GM21737 (cell line): ENCODE data around the gene IGSF9.
"Not testable (repeated sequence)": the region's sequence is repeated elsewhere in the genome, so short reads cannot be mapped to it uniquely, and the experiment has no call there.

ENCODE experiments used
- ATAC-seq: cut with Tn5 transposase; IDR thresholded peaks from one replicate; pipeline ENCODE4 v1.9.1; 2021; ENCODE audit warnings: mild to moderate bottlenecking, moderate library complexity; ENCODE audit not compliant: unreplicated experiment

Gene IGSF9

DNA sequence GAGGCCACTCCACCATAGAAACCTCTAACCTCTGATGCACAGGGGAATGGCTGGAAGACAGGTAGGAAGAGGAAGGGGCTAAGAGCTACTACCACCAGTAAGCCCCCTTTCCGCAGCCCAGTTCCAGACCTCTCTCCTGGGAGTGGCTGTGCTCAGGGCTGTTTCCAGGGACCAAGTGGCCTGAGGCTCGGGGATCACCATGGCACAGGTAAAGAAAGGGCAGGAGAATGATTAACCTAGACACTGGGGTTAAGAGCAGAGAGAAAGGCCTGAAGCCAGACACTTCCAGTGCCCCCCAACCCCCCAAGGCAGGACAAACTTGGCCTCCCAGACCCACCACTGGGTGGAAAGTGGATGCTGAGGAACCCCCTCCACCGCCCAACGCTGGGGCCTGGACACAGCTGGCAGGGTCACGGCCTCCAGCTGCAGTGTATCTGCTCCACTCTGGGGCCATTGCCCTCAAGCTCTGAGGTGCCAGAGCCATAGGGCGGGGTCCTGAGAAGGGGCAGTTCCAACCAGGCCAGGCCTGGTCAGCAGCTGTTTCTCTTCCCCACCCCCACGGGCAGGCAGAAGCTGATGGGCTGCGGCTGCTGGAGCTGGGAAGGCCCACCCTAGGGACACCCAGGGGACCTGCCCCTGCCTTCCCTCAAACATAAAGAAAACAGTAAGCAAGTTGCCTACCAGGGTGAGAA, 22.8 kb downstream of the IGSF9 start:
- no peak for ATAC-seq

DNA sequence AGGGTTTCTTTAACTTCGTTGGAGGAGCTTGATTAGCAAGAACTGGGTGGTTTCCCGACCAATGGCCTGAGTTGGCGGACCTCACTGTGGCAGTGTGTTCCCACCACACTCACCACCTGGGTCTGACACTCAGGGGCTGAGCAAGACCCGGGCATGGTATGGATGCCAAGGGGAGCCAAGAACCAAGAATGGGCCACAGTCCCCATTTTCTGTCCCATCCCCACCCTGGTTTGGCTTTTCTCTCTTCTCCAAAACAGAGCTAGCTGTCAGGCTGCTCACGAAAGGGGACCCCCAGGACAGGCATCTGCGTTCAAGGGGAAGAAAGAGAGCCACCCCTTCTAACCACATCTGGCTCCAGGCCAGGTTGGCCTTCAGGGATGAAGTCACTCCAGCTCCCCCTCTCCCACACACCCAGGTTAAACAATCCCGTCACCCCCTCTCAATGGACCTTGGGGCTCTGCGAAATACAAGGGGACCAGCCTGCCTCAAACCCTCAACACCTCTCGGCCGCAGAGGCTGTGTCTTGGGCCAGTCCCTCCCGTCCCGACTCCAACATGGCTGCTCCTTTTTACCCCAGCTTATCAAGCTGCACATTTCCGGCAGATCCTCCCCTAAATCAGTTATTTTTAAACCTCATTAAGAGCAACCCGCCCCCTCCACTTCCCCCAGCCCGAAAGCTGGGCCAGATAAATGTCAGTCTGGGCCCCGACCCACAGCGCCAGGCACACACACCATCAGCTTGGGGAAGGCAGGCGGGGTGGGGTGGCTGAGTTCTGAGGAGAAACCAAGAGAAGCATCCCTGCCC, 23.5 kb downstream of the IGSF9 start:
- ATAC-seq, result no peak

DNA sequence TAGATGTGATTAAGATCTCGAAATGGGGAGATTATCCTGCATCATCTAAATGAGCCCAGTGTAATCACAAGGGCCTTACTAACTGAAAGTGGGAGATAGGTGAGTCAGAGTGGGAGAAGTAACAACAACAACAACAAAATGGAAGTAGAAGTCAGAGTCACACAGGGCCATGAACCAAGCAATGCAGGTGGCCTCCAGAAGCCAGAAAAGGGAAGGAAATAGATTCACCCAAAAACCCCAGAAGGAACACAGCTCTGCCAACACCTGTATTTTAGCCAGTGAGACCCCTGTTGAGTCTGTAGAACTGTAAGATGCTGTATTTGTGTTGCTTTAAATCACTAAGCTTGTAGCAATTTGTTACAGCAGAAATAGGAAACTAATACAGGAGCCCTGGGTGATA, 24.2 kb downstream of the IGSF9 start:
- peak; percentile 19 for ATAC-seq

DNA sequence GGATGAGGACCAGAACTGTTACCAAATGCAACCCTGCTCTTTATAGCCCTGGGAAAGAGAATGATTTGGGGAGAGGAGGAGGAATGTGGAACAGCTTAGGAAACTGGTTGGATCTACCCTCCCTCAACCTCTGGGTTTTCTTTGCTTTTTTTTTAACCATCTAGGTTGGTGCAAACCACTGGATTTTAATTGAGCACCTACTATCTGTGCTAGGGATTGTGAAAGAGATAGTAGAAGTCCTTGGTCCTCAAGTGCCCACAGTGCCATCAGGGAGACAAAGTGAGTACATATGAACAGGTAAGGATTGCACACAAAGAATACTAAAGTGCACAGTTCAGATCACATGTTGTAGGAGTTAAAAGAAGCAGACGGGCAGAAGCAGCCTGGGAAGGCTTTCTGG, 24.8 kb downstream of the IGSF9 start:
- no peak for ATAC-seq

DNA sequence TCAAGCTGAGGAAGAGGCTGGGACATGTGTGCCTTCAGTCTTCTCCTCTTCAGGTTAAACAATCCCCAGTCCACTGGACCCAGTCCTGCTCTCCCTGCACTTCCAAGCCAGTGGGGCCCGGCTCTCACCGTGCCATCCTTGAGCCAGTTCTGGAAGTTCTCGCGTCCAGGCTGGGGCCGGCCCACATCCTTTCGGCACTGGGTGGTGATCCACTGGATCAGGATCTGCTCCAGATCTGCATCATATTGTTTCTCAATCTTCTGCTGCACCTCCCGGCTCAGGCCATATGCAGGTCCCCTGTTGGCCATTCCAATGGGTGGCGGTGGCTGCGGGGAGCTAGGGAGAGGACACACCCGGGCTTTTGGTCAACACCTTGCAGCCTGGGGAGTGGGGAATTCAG, 25.2 kb downstream of the IGSF9 start:
- ATAC-seq, result no peak

DNA sequence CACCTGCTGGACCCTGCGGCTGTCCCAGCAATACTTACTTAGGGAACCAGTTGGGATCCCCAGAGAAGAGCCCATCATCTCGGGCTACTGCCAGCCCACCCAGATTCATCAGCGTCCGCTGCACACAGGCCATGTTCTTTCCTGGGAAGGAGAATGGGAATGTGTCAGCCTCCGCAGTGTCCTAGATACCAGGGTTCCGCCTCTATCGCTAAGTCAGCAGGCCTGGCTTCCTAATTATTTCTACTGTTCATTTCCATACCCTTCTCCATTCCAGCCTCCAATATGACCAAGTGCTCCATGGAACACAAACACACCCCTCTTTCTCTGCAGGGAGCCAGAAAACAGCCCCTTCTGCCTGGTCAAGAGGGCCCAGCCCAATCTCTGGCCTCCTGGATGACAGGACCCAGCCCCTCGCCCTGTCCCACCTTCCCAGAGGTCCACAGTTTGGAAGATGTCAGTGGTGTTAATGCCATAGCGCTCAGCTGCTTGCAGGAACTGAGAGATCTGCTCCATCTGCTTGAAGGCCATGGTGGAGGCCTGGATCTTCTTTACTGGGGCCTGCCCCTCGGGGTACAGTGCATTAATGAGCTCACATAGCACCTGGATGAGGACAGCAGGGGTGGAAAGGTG, 26.1 kb downstream of the IGSF9 start:
- ATAC-seq, result no peak

DNA sequence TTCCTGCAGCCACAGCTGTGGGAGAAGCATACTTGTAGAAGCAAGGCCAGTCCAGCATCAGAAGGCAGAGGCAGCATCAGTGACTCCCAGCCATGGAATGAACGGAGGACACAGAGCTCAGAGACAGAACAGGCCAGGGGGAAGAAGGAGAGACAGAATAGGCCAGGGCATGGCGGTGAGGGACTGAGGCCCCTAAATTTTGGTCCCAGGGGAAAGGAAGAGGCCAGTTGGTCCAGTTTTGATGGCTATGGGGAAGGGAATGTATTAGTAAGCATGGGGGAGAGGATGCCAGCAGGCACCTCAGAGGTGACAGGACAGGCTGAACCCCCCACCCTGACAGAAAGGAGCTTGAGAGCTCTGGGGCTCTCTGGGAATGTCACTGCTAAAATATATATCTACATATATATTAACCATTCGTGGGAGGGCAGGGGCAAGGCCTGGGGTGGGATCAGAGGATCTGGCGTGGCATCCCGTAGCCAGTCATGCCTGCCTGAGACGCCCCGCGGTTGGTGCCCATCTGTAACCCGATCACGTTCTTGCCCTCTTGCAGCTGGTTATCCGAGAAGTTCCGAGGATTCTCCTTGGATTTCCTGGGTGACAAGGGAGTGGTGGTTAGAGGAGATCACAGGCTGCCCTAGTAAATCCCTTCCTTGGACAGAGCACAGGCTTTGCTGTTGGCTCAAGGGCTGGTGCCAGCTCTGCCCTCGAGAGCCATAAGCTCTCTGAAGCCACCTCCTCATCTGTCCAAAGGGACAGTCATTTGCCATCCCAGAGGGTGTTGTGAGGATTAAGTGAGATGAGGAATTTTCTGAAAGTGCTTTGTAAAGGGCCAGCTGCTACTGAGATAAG, 26.8 kb downstream of the IGSF9 start:
- no peak for ATAC-seq

DNA sequence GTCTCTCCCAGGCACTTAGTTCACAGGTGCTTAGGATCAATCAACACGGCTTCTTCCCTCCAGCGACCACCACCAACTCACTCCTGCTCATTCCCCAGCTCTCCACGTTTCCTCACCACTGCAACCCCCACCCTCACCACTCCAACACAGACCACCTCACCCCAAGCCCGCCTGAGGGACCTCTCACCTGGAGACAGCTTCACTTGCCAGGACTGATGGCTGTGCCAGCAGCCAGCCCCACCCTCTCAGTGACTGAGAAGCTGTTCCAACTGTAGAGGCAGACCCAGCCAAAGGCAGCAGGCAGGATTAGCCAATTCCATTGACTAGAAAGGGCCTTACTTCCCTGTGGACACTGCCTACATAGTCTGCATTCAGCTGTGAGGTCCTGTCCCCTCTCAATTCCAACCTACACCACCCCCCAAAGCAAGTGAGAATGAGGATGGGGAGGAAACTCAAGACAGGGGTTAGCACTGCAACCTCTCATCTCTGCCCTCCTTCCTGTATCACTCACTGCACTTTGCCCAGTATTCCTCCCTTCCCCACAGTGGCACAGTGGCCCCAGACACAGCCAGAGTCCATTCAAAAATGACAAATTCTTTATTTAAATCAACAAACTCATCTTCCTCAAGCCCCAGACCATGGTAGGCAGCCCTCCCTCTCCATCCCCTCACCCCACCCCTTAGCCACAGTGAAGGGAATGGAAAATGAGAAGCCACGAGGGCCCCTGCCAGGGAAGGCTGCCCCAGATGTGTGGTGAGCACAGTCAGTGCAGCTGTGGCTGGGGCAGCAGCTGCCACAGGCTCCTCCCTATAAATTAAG, 27.7 kb downstream of the IGSF9 start:
- ATAC-seq, result no peak

DNA sequence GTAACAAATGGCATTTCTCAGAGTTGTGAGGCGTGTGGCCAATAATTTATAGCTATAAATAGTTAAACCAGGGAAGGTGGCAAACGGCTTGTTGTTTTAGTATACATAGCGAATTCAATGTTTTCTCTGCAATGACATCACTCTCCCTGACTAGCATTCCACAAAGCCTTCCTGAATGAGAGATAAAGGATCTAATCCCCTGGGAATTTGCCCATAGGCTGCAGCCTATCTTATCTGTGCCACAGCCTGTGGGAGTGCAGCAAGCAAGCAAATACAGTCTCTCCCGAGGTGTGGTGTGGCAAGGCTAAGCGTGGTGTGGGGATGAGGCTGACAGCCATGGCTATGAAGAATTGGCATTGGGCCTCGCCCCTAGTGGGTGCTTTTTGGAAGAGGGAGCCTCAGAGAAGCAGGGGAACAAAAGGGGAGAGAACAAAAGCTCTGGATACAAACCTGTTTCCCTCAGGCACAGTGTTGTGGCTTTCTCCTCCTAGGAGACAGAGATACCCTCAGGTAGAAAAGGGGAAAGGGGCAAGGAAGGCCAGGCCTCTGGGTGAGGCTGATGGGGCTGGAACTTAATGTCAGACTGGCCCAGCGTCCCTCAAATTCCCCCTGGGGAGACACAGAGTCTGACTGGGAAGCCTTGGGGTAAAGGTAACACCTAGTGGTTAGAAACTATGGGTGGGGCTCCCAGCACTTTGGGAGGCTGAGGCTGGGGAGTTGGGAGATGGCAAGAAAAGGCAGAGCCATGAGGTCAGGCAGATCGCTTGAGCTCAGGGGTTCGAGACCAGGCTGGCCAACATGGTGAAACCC, 29.0 kb downstream of the IGSF9 start:
- ATAC-seq, result no peak

DNA sequence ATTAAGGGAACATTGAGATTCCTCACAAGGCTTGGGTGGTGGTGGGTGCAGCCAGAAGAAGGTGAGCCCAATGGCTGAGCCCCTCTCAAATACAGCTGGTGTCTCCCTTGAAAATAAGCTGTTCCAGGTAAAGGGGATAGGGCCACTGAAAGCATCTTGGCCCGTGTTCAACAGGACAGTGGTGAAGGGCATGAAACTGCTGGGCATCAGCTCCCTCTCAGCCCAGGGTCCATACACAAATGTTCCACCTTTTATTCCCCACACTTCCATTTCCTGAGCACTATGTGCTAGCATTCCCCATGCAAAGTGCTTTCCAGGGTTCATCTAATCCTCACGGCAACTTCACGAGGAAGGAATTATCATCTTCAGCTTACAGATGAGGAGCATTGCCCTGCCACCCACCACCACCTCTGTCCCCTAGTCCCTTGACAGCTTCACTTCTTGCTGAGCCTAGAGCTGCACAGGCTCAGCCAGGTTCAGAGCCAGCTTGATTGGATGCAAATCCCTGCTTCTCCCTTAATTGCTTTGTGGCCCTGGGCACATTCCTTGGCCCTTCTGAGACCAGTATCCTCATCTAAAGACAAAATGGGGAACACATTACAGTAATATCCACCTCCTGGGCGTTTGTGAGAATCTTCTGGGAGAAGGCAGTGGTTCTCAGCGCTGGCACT, 29.7 kb downstream of the IGSF9 start:
- no peak for ATAC-seq

DNA sequence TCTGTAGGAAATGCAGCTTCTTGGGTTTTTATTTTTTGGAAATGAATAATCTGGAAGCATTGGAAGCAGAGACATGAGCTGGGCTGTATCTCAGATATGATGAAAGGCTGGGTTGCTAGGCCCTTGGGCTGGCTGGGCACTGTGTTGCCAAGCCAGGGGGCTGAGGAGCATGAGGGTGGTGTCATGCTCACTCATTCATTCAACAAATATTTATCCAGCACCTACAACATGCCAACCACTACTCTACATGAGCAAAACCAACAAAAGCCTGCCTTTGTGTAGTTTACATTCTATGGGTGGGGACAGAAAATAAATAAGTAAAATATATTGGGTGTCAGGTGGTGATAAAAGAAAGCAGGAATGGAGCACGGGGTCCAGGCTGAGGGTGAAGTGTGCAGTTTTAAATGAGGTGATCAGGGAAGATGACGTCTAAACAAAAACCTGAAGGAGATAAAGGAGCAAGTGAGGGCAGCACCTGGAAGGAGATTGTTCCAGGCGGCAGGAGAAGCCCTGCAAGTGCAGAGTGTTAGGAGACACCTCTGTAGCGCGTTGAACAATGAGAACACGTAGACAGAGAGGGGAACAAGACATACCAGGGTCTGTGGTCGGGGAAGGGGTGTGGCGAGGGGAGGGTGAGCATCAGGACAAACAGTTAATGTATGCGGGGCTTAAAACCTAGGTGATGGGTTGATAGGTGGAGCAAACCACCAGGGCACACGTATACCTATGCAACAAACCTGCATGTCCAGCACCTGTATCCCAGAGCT, 31.0 kb downstream of the IGSF9 start:
- no peak for ATAC-seq

DNA sequence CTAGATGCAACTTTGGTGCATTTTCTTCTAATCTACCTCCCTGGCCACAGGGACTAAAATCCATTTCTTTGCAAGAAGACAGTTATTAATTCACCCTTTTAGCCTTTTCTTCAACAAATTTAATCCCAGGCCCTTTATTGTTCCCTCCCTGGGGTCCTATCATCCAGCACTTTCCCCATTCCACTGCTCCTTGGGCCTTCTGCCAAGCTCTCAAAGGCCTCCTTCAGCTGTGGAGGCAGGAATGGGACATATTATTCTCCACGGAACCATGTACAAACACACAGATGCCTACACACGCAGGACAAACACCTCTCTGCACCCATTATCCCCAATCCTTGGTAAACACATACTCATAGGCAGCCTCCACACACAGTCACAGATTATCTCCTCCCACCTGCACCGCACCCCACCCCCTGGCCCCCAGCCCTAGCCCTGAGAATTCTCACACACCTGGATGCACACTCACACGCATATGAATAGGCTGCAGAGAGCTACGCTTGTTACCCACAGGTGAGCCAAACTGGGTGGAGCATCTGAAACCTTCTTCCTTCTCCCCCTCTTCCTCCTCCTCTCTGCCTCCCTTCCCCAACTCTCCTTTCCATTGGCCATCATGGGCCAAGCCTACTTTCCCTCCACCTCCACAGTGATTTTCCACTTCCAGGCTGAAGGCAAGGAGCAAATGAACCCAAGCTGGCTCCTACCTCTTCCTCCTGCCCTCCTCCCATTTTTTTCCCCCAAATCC, 31.8 kb downstream of the IGSF9 start:
- ATAC-seq, result no peak

DNA sequence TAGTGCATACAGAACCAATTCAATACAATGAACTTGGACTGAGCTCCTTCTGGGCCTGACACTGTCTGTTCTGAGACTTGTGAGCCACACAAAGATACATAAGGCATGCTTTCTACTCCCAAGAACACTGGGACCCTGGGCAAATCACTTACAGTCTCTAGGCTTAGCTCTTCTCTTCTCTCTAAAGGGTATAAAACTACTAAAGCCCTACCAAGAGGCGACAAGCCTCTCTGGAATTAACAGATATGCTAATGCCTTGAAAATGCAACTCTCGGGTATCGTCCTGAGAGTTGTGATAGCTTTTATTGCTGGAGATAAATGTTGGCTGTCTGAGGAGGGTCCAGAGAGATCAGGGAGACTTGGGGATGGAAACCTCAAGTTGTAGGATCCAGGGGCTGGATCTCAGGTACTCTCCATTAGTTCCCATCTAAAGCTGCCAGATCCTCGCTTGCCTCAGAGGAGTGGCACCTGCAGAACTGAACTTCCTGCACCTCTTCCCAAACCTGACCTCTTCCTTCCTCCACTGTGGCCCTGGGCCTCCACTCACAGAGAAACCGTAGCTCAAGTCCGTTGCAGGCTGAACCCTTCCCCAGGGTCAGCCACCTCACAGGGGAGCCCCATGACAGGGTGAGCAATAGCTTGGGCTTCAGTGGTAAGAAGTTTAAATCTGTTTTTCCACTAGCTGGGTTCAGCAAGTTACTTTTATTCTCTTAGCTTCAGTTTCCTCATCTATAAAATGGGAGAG, 33.9 kb downstream of the IGSF9 start:
- ATAC-seq, result no peak

DNA sequence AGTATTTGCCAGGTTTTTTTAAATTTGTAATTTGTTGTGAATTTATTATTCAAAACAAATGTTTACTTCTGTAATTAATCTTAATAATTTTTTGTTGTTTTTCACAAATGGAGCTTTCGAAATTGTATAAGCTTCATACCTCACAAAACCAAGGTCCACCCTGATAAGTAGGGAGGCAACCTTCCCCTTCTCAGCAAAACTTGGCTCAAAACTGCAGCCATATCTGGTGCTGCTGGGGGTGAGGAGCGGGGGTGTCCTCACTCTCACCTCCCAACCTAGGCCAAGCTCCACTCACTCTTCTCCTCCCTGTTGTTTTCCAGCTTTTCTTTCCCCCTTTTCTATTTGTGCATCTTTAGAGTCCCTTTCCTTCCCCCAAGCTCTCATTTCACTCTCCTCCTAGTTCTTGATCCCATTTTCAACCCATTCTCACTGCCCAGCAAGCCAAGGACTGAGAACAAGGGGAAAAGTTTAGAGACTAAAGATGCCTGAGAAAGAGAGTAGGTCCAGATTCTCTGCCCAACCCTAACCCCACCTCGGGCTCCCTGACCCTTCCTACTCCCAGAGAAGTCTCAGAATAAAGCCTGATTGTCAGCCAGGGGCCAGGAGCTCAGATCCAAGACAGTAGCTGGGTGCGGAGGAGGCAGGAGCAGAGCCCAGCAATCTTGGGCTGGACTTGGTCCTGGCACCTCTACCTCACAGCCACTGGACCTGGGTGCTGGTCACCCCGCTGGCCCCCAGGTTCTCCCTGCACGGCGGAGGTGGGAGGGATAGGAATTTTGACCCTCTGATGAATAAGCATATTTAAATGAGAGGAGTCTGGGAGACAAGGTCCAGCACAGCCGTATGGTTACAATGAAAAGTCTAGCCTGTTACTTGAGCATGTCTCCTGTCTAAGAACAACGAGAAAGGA, 37.1 kb downstream of the IGSF9 start:
- ATAC-seq, result no peak

DNA sequence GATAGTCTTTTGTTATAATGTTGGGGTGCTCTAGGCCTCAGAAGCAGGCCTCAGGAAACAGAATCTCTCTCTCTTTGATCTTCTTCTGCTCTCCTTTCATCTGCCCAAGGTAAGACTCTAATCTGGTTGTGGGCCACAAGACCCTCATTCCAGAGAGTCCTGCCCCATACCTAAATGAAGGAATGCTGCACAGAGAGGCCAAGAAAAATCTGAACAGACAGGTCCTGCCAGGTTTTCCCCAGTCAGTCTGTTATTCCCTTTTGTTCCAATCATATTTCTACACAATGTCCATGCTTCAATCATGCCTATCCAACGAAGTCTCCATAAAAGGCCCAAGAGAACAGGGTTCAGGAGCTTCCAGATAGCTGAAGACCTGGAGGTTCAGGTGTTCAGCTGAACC, 38.5 kb downstream of the IGSF9 start:
- no peak for ATAC-seq

DNA sequence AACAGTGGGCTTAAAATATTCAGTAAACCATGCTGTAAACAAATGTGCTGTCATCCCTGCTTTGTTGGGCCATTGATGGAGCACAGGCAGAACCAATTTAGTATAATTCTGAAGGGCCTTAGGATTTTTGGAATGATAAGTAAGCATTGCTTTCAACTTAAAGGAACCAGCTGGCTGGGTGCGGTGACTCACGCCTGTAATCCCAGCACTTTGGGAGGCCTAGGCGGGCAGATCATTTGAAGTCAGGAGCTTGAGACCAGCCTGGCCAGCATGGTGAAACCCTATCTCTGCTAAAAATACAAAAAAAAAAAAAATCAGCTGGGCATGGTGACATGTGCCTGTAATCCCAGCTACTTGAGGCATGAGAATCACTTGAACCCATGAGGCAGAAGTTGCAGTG, 41.4 kb downstream of the IGSF9 start:
- ATAC-seq, result not testable (repeated sequence)
